Muscle layer of colon (tissue), 2 donors: Measurements from ENCODE around the gene LTO1.
A peak's percentile ranks its signal among the peaks of the same experiment; 100 is the strongest.

Source experiments
- H3K27ac ChIP-seq: one replicate; pipeline ENCODE4 v1.7.0; 2013; ENCODE audit warnings: low read depth, mild to moderate bottlenecking, low read length, moderate library complexity
- H3K27me3 ChIP-seq, 2 donors: one replicate each; pipeline ENCODE4 v1.7.0; 2013; ENCODE audit warnings: low read length in 2 of 2, mild to moderate bottlenecking in 2 of 2; ENCODE audit not compliant: insufficient read depth in 2 of 2, control insufficient read depth in 1 of 2
- H3K36me3 ChIP-seq: one replicate; pipeline ENCODE4 v1.7.0; 2013; ENCODE audit warnings: mild to moderate bottlenecking, low read length; ENCODE audit not compliant: insufficient read depth
- H3K4me1 ChIP-seq: one replicate; pipeline ENCODE4 v1.7.0; 2013; ENCODE audit warnings: mild to moderate bottlenecking, low read length; ENCODE audit not compliant: insufficient read depth
- H3K4me3 ChIP-seq, 2 donors: one replicate each; pipeline ENCODE4 v1.7.0; 2013; ENCODE audit warnings: low read length in 2 of 2, low read depth in 1 of 2, mild to moderate bottlenecking in 1 of 2, moderate library complexity in 1 of 2
- H3K9ac ChIP-seq: one replicate; pipeline ENCODE4 v1.7.0; 2013; ENCODE audit warnings: low read length
- H3K9me3 ChIP-seq: one replicate; pipeline ENCODE4 v1.7.0; 2013; ENCODE audit warnings: mild to moderate bottlenecking, low read length
- donor health status: abdominal sarcoma.
- donor health status: Adenocarcinoma of cecum.

Gene LTO1

DNA sequence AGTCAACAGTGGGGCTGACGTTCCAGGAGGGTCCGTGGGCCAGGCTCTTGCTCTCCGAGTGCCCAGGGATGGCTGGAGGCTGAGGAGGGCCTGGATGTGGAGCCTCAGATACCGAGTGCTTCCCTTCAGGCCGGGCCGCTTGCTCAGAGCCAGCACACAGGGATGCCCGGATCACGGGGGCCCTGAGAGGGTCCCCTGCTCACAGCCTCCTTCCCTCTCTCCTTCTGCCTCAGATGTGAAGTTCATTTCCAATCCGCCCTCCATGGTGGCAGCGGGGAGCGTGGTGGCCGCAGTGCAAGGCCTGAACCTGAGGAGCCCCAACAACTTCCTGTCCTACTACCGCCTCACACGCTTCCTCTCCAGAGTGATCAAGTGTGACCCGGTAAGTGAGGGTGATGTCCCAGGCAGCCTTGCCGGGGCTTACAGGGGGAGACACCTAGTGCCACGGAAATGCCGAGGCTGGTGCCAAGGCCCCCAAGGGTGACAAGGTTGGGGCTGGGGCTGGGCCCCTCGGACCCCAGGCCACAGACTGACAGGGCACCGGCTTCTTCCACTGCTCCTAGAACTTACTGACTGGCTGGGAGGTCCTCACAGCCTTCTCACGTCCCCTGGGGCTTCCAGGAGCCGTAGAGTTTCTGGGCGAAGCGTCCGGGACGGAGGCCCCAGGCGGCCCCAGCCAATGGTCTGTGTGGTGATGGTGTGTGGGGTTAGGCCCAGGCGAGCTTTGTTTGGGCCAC, 27.2 kb downstream of the LTO1 start:
- Histone ChIP-seq H3K4me1 (peaks cover 18% of the 10 kb centered on the region), H3K4me3 (no peak overlapping the region), H3K27me3 (peaks cover 0 to 17% of the 10 kb centered on the region in 2 donors), H3K36me3 (peaks cover 9% of the 10 kb centered on the region), H3K27ac (no peak overlapping the region), H3K9ac (no peak overlapping the region), H3K9me3 (no peaks in the 10 kb centered on the region)

DNA sequence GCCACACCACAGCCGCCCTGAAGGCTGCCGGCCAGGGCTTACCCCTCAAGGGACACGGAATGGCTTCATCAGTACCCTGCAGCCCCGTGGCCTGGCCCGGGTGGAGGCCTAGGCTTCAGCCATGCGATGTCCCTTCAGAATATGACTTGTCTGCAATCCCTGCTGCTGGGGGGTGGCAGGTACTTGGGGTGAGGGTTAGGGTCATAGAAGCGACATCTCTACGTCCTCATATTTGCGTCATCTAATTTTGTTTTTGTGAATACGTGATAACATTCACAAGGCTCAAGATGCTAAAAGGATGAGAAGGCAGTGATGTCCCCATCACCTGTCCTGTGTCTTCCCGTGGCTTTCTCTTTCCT, 27.8 kb downstream of the LTO1 start:
- no peak overlapping the region for H3K27ac ChIP-seq
- H3K36me3 ChIP-seq, result peaks cover 9% of the 10 kb centered on the region
- H3K9ac ChIP-seq, result no peak overlapping the region
- peaks cover 0 to 23% of the 10 kb centered on the region in 2 donors for H3K27me3 ChIP-seq
- H3K9me3 ChIP-seq, result no peaks in the 10 kb centered on the region
- H3K4me1 ChIP-seq, result peaks cover 18% of the 10 kb centered on the region
- no peak overlapping the region for H3K4me3 ChIP-seq

DNA sequence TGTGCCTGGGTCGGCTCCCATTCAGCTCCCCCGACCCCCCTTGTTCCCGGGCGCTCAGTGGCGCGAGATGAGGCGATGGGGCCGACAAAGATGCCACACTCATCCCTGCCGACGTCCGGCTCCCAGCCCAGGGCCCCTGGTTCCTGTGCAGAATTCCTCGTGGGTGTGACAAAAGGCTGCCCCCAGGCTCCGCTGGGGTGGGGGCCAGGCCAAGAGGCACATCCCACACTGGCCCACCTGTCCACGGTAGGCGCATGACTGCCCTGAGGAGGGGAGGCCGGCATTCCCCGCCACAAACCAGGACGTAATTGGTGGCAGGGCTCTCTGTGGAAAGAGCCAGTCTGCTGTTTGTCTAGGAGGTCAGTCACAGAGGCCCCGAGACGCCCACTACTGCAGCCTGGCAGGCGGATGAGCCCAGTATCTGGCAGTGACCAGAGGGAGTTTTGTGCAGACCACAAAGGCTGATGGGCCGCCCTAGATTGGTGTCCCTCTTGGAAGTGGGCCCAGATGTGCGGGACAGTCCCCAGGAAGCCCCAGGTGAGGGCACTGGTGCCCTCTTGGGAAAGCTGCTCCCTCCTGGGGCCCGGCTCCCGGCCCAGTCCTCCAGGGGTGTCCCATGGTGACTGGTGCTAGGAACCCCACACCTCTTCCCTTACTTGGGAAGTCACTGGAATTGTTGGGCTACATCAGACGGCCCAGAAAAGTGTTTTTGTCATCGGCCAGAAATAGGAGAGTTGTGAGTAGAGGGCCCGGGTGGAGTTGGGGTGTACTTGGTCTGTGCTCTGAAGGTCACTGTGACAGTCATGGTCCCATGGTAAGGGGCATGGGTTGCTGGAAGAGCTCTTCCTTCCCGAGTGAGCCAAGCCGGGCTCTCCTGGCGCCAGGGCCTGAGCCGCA, 28.4 kb downstream of the LTO1 start:
- H3K9ac ChIP-seq, result no peak overlapping the region
- peaks cover 18% of the 10 kb centered on the region for H3K4me1 ChIP-seq

DNA sequence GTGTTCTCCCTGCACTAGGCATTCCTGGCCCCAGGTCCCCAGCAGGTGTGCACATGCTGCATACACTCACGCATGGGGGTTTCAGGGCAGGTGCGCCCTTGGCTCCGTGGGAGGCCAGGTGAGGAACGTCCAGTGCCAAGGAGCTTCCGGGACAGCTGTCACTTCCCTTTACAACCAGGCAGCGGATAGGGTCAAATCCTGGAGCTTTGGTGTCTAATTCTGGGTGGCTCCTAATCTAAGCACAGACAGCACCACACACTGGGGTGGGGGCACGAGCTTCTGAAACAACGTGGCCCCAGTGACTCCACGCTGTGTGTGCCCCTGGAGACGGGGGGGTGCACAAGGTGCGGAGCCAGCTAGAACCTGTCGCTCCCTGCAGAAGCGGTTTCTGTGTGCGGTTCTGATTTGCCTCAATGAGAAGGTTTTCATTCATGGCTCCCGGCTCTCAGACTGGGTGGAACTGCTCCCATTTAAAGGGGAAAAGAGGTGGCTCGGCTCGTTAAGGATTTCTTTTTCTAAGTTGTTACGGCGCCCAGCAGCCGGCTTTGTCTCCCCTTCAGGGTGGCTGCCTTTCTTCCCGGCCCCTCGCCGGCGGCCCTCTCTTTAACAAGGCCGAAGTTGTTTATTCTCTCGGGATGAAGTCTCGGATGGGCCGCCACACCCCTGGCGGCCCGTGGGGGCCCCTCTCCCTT, 29.2 kb downstream of the LTO1 start:
- no peak overlapping the region for H3K4me3 ChIP-seq
- H3K9me3 ChIP-seq, result no peaks in the 10 kb centered on the region
- no peak overlapping the region for H3K27ac ChIP-seq
- H3K4me1 ChIP-seq, result peaks cover 18% of the 10 kb centered on the region
- no peaks in the 10 kb centered on the region for H3K36me3 ChIP-seq
- H3K27me3 ChIP-seq, result peaks cover 0 to 35% of the 10 kb centered on the region in 2 donors
- no peak overlapping the region for H3K9ac ChIP-seq

More for the DNA sequence above, 28.4 kb downstream of the LTO1 start:
- no peak overlapping the region for H3K27ac ChIP-seq
- H3K27me3 ChIP-seq, result peaks cover 0 to 29% of the 10 kb centered on the region in 2 donors
- H3K36me3 ChIP-seq, result peaks cover 3% of the 10 kb centered on the region
- H3K9me3 ChIP-seq, result no peaks in the 10 kb centered on the region
- no peak overlapping the region for H3K4me3 ChIP-seq

DNA sequence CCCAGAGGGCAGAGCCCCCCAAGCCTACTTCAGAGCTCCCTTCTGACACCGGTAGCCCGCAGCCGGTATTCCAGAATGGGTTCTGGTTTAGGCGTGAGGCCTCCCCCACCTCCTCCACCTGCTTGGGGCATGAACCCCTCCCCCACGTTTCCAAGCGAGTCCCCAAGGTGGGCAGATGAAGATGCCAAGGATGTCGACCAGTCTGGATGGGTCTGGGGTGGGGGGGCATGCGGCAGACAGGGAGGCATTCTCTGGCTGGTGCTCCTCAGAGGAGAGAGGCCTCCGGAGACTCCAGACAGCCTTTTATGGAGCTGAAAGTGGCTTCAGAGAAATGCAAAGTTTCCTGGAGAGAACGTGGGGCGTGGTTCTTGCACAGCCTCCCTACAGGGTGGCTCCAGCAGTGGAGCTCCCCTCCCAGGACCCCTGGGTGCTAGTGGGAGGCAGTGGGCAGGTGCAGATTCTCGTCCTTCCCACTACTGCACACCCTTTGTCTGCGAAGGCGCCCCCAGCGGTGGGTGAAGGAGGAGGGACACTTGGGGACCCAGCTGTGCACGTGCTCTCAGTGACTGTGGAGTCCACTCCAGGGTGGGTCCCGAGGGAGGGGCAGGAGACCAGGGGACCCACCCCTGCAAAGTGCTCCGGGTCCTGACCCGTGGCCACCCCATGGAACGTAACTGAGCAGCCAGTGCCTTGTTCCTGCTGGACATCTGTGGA, 30.0 kb downstream of the LTO1 start:
- Histone ChIP-seq H3K4me1 (peaks cover 22% of the 10 kb centered on the region), H3K27ac (peak overlapping the region; percentile 23), H3K9ac (no peak overlapping the region), H3K4me3 (no peak overlapping the region), H3K9me3 (no peaks in the 10 kb centered on the region), H3K27me3 (peaks cover 5 to 42% of the 10 kb centered on the region in 2 donors), H3K36me3 (no peaks in the 10 kb centered on the region)

DNA sequence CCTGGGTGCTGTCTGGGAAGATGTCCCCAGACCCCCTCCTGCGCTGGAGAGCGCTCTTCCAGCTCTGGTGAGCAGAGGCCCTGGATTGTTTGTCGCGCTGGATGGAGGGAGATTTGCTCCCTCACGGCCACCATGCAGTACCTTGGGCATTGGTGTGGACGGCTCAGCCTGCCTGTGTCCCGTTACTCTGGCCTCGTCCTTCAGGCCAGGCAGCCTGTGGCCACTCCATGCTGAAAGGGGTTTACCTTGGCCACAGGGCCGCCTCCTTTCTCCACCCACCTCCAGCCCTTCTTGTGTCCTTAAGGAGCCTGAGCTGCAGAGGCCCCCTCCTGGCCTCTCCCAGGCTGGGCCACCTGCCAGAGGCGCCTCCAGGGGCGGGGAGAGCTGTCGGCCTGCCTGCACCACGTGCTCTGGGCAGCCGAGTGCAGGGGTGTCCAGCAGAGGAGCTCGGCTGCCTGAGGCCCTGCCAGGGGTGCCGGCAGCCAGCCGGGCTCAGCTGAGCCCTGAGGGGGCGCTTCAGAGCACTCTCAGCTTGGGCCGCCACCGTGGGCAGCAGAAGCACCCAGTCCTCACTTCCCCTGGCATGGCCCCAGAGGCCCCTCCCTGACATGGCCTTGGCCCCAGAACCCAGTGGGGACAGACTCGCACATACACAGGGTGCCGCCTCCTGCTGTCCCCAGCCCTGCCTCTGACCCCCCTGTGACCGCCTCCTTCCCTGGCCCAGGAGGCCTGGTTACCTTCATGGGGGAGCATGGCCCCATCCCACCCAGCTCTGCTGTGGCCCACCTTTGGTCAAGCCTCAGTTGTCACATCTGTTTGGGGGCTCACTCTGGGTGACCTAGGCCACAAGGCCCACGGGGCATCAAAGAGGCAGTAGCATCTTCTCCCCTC, 30.8 kb downstream of the LTO1 start:
- peak overlapping the region; percentile 52 for H3K27ac ChIP-seq
- no peaks in the 10 kb centered on the region for H3K9me3 ChIP-seq
- H3K36me3 ChIP-seq, result no peaks in the 10 kb centered on the region
- no peak overlapping the region for H3K9ac ChIP-seq
- H3K4me3 ChIP-seq, result peak overlapping the region in 1 of 2 donors; percentile 32
- peaks cover 22% of the 10 kb centered on the region for H3K4me1 ChIP-seq
- H3K27me3 ChIP-seq, result peaks cover 11 to 50% of the 10 kb centered on the region in 2 donors

DNA sequence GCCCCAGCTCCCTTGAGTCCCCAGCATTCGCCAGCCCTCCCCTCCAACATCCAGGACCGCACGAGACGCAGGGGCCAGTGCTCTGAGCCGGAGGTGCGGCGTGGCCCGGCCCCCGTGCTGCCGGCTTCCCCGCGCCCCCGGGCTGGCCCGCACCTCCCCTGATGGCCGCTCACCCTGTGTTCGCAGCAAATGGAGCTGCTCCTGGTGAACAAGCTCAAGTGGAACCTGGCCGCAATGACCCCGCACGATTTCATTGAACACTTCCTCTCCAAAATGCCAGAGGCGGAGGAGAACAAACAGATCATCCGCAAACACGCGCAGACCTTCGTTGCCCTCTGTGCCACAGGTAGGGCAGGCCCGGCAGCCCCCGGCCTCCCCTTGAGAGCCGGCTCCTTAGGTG, 31.5 kb downstream of the LTO1 start:
- no peaks in the 10 kb centered on the region for H3K9me3 ChIP-seq
- H3K27me3 ChIP-seq, result peaks cover 11 to 57% of the 10 kb centered on the region in 2 donors
- H3K36me3 ChIP-seq, result no peaks in the 10 kb centered on the region
- no peak overlapping the region for H3K9ac ChIP-seq
- peaks cover 26% of the 10 kb centered on the region for H3K4me1 ChIP-seq
- H3K27ac ChIP-seq, result peak overlapping the region; percentile 52
- H3K4me3 ChIP-seq, result peak overlapping the region in 1 of 2 donors; percentile 32

DNA sequence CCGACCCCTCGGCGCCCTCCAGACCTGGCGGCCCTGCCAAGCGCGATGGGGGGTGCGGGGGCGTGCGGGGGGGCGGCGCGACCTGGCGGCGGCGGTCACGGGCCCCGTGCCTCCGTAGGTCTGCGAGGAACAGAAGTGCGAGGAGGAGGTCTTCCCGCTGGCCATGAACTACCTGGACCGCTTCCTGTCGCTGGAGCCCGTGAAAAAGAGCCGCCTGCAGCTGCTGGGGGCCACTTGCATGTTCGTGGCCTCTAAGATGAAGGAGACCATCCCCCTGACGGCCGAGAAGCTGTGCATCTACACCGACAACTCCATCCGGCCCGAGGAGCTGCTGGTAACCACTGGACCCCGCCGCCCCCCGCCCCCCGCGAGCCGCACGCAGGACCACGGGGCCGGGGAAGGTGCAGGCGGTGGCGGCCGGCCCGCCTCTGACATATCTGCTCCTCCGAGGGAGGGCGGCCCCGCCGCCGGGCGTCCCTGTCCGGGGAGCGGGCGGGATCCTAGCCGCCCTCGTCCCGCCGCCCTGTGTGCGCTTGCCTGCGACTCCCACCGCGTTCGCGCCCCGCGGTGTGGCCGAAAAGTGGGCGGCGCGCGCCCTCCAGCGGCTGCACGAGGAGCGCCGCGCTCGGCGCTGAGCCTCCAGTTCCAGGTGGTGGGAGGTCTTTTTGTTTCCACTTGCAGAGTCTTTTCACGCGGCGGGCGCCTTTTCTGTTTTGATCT, 32.1 kb downstream of the LTO1 start:
- Histone ChIP-seq H3K27ac (peak overlapping the region; percentile 52), H3K4me1 (peaks cover 32% of the 10 kb centered on the region), H3K9me3 (no peaks in the 10 kb centered on the region), H3K4me3 (peak overlapping the region; percentile 32 to 80), H3K9ac (no peak overlapping the region), H3K27me3 (peaks cover 17 to 62% of the 10 kb centered on the region in 2 donors), H3K36me3 (no peaks in the 10 kb centered on the region)

DNA sequence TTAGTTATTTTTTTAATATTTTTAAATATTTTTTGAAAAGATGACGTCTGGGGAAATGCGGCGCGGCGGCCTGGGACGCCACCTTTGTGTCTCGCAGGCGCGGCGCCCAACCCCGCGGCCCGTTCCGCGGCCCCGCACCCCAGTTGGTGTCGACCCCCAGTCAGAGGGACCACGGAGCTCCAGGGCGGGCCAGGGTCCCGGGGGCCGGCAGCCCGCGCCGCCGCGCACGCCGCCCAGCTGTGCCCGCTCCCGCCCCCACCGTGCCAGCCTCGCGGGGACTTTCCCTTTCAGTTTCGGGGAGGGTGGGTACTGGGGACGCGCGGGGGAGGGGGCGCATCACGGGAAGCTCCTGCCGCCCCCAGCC, 32.6 kb downstream of the LTO1 start:
- Histone ChIP-seq H3K27ac (peak overlapping the region; percentile 58), H3K27me3 (peaks cover 22 to 68% of the 10 kb centered on the region in 2 donors)

More for the DNA sequence above, 32.6 kb downstream of the LTO1 start:
- no peak overlapping the region for H3K9ac ChIP-seq
- peak overlapping the region; percentile 32 to 80 for H3K4me3 ChIP-seq
- H3K36me3 ChIP-seq, result no peaks in the 10 kb centered on the region
- no peaks in the 10 kb centered on the region for H3K9me3 ChIP-seq
- peaks cover 33% of the 10 kb centered on the region for H3K4me1 ChIP-seq
